HepG2 (cell line): ENCODE measurements around the gene OST4. TPM values are rescaled to one million over a fixed set of nuclear protein-coding genes. Genes with fewer than 3 reads are reported as not detected.
A peak's percentile ranks its signal among the peaks of the same experiment; 100 is the strongest.

Experiments used
- ATAC-seq: fragments of 200-7000 bp; cut with Tn5 transposase; 3 replicates; pipeline ENCODE4 v1.9.1; 2020; ENCODE audit warnings: mild to moderate bottlenecking, moderate library complexity
- BruUV-seq: library from RNA; stranded (reverse); fragments of 400-500 nt; replicated peaks from 2 replicates; lab custom pipeline; 2021; lab: Mats Ljungman, UMichigan
- CTCF ChIA-PET: fragments of 300-600 bp; formaldehyde crosslinking; extraction: SDS; loops from one replicate; lab custom pipeline; 2021; ENCODE audit warnings: low total read pairs, inconsistent platforms, low intra/inter-chr PET ratio; lab: Yijun Ruan, JAX
- POLR2A ChIA-PET: fragments of 350-600 bp; sonication (Branson Sonifier 250); formaldehyde crosslinking; loops from one replicate; lab custom pipeline; 2020; ENCODE audit warnings: antibody characterized with exemption, inconsistent platforms; lab: Yijun Ruan, JAX
- DNase-seq: peaks from one replicate; pipeline ENCODE4 v3.0.0-alpha.2; 2015; ENCODE audit warnings: low spot score
- FAIRE-seq: peaks from 3 replicates; lab custom pipeline; 2011; peaks lifted over from hg19 to GRCh38; lab: Jason Lieb, UNC
- H2AFZ ChIP-seq: one replicate; pipeline ENCODE4 v1.6.1; 2011; ENCODE audit warnings: low read length, inconsistent platforms
- H3K27ac ChIP-seq: fragments of 300-600 bp; 3 replicates; pipeline ENCODE4 v1.8.0; 2011; ENCODE audit warnings: mixed run types, mild to moderate bottlenecking, mixed read lengths, low read length, inconsistent platforms; ENCODE audit not compliant: insufficient read depth; ENCODE audit errors: extremely low read length
- H3K27me3 ChIP-seq, 2 experiments: fragments of 200-600 bp in 1 of 2; 2 replicates in 1 of 2; 3 replicates in 1 of 2; pipeline versions ENCODE4 v1.6.0 to v1.8.0; 2011; ENCODE audit warnings: low read length in 2 of 2, mild to moderate bottlenecking in 2 of 2, moderate library complexity in 2 of 2, inconsistent platforms in 1 of 2; ENCODE audit not compliant: insufficient read depth in 2 of 2, control insufficient read depth in 1 of 2
- H3K36me3 ChIP-seq, 2 experiments: fragments of 200-600 bp in 1 of 2; replicated peaks in 1 of 2; 2 replicates in 1 of 2; 3 replicates in 1 of 2; pipeline versions ENCODE4 v1.5.1 to v1.8.0; 2011; ENCODE audit warnings: low read length in 2 of 2, inconsistent platforms in 1 of 2; ENCODE audit not compliant: insufficient read depth in 2 of 2, control insufficient read depth in 1 of 2
- H3K4me1 ChIP-seq: 2 replicates; pipeline ENCODE4 v1.5.1; 2012; ENCODE audit warnings: low read length, inconsistent platforms; ENCODE audit not compliant: insufficient read depth
- H3K4me2 ChIP-seq: 2 replicates; pipeline ENCODE4 v1.6.0; 2011; ENCODE audit warnings: low read depth, low read length, inconsistent platforms
- H3K4me3 ChIP-seq, 3 experiments: fragments of 200-600 bp in 1 of 3; sonication (generic), shearing (Covaris generic) in 1 of 3; replicated peaks in 1 of 3; 2 replicates each; pipeline ENCODE4 v1.5.1; 2011 to 2016; ENCODE audit warnings: low read length in 3 of 3, inconsistent platforms in 2 of 3, low read depth in 2 of 3, mild to moderate bottlenecking in 2 of 3, control low read depth in 1 of 3, mixed read lengths in 1 of 3; ENCODE audit not compliant: insufficient read depth in 1 of 3
- H3K79me2 ChIP-seq: one replicate; pipeline ENCODE4 v1.6.1; 2011; ENCODE audit warnings: low read length, inconsistent platforms; ENCODE audit not compliant: insufficient read depth
- H3K9ac ChIP-seq: 2 replicates; pipeline ENCODE4 v1.6.0; 2011; ENCODE audit warnings: mild to moderate bottlenecking, low read depth, low read length, inconsistent platforms; ENCODE audit not compliant: insufficient read depth
- H3K9me3 ChIP-seq: 2 replicates; pipeline ENCODE4 v1.5.1; 2012; ENCODE audit warnings: mild to moderate bottlenecking, low read length
- H4K20me1 ChIP-seq: 2 replicates; pipeline ENCODE4 v1.6.0; 2011; ENCODE audit warnings: inconsistent platforms, mild to moderate bottlenecking, low read length, moderate library complexity; ENCODE audit not compliant: insufficient read depth
- AGO2 ChIP-seq: fragments of 200-400 bp; formaldehyde crosslinking; optimal IDR thresholded peaks from 2 replicates; pipeline ENCODE3; 2017; ENCODE audit warnings: mild to moderate bottlenecking, low read depth, low read length, moderate library complexity
- AHR ChIP-seq: IDR thresholded peaks from 2 replicates; pipeline ENCODE4 v1.6.1; 2018; ENCODE audit warnings: missing genetic modification reagents, missing compliant biosample characterization
- KLF11 ChIP-seq: IDR thresholded peaks from 2 replicates; pipeline ENCODE4 v1.6.1; 2016; ENCODE audit warnings: missing compliant biosample characterization
- POLR2A ChIP-seq, 2 experiments: IDR thresholded peaks; 2 replicates each; pipeline ENCODE4 v1.6.1; 2011; ENCODE audit warnings: low read depth in 2 of 2, low read length in 2 of 2, mild to moderate bottlenecking in 1 of 2, moderate library complexity in 1 of 2; ENCODE audit not compliant: insufficient read depth in 1 of 2
- POLR2AphosphoS5 ChIP-seq: IDR thresholded peaks from 2 replicates; pipeline ENCODE4 v1.6.1; 2012; ENCODE audit warnings: low read depth, low read length
- ZBTB38 ChIP-seq: sonication (generic); formaldehyde crosslinking; IDR thresholded peaks from 2 replicates; pipeline ENCODE4 v1.5.1; 2020; ENCODE audit warnings: mild to moderate bottlenecking, missing genetic modification reagents
- WGBS: methylation state at CpG from one replicate; pipeline ENCODE4 v1.1.6; 2017; ENCODE audit warnings: low lambda C conversion rate; 5-methylcytosine and 5-hydroxymethylcytosine counted together
- in situ Hi-C: cut with HindIII; loops from 2 replicates; pipeline ENCODE4 v1.10.0; 2017; ENCODE audit warnings: low pct_unique_long_range_greater_than_20kb; ENCODE audit not compliant: extremely low pct_ligation_motif_present
- intact Hi-C: fragments of 100-400 bp; cut with micrococcal nuclease; formaldehyde crosslinking; loops from one replicate; pipeline ENCODE4 v1.10.0; 2022; ENCODE audit not compliant: unreplicated experiment
- polyA plus RNA-seq, 8 experiments: library from polyadenylated mRNA; depleted of rRNA in 3 of 8; stranded (reverse) in 7 of 8; unstranded in 1 of 8; fragments of >200 nt; fragmentation: Illumina TruSeq in 4 of 8; extraction: Trizol in 4 of 8; gene quantifications; 2 replicates each; pipeline versions ENCODE4 v1.2.1 to v1.2.3, GENCODE V29; 2011 to 2016; ENCODE audit warnings: low read depth in 4 of 8, missing spikeins in 1 of 8, mixed read lengths in 1 of 8; ENCODE audit not compliant: insufficient read depth in 1 of 8
- total RNA-seq, 5 experiments: library from RNA; depleted of rRNA; stranded (reverse); fragments of >200 nt; fragmentation: Illumina TruSeq; extraction: Trizol; gene quantifications; 2 replicates each; pipeline ENCODE4 v1.2.3, GENCODE V29; 2016; ENCODE audit warnings: low read depth in 1 of 5
- TF ChIP-seq, protein P1 (sequence below): sonication (generic); formaldehyde crosslinking; IDR thresholded peaks from 2 replicates; pipeline ENCODE4 v1.5.1; 2020; ENCODE audit warnings: mild to moderate bottlenecking, missing genetic modification reagents, moderate library complexity
- TF ChIP-seq, protein P2 (sequence below): sonication (generic); formaldehyde crosslinking; IDR thresholded peaks from 2 replicates; pipeline ENCODE4 v1.4.0; 2020; ENCODE audit warnings: missing genetic modification reagents
- TF ChIP-seq, protein P3 (sequence below): IDR thresholded peaks from 2 replicates; pipeline ENCODE4 v1.6.1; 2016
- TF ChIP-seq, protein P4 (sequence below): sonication (generic); formaldehyde crosslinking; IDR thresholded peaks from 2 replicates; pipeline ENCODE4 v1.4.0; 2020; ENCODE audit warnings: missing genetic modification reagents

The OST4 gene
- total and polyA plus RNA-seq, 2 of the 13 experiments (the other 11 are each of a cell fraction or from before 2014, with no cell fraction given): 498 to 584 TPM

DNA sequence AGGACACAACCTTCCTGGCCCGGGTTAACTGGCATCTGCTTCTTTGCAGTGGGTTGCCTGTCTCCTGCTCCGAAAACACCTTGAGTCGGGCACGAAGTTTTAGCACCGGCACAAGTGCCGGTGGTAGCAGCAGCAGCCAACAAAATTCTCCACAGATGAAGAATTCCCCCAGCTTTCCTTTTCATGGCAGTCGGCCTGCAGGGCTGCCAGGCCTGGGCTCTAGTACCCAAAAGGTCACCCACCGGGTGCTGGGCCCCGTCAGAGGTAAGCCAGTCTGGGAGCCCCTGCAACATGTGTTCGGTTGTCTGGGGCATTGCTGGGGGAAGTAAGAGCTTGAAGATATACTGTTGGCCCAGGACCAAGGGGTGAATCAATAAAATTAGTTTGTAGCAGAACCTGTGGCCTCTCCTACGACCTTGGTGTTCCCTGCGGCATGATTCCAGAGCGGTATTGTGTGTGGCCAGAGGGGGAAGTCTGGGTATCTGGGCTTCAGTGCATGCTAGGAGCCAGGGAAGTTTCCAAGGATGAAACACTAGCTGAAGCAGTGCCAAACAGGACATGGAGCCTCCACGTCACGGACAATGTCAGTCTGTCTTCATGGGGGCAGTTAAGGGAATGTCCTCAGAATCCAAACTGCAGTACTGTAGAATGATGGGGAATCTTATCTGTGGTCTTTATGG is 12.2 kb downstream of the OST4 start:
- POLR2A ChIA-PET: interaction anchor here (1.1 to 11.6 kb wide), 9 partner anchors 8 to 35 kb away, joined by 3 to 100 read pairs (median 7); partner anchors contain the start of genes AGBL5, EMILIN1 and OST4
- 89% methylated on average over 15 of the region's 15 CpGs for whole genome bisulfite sequencing
- peak; percentile 41 for ATAC-seq
- TF ChIP-seq, protein P1, sequence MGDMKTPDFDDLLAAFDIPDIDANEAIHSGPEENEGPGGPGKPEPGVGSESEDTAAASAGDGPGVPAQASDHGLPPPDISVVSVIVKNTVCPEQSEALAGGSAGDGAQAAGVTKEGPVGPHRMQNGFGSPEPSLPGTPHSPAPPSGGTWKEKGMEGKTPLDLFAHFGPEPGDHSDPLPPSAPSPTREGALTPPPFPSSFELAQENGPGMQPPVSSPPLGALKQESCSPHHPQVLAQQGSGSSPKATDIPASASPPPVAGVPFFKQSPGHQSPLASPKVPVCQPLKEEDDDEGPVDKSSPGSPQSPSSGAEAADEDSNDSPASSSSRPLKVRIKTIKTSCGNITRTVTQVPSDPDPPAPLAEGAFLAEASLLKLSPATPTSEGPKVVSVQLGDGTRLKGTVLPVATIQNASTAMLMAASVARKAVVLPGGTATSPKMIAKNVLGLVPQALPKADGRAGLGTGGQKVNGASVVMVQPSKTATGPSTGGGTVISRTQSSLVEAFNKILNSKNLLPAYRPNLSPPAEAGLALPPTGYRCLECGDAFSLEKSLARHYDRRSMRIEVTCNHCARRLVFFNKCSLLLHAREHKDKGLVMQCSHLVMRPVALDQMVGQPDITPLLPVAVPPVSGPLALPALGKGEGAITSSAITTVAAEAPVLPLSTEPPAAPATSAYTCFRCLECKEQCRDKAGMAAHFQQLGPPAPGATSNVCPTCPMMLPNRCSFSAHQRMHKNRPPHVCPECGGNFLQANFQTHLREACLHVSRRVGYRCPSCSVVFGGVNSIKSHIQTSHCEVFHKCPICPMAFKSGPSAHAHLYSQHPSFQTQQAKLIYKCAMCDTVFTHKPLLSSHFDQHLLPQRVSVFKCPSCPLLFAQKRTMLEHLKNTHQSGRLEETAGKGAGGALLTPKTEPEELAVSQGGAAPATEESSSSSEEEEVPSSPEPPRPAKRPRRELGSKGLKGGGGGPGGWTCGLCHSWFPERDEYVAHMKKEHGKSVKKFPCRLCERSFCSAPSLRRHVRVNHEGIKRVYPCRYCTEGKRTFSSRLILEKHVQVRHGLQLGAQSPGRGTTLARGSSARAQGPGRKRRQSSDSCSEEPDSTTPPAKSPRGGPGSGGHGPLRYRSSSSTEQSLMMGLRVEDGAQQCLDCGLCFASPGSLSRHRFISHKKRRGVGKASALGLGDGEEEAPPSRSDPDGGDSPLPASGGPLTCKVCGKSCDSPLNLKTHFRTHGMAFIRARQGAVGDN (CRISPR knock-in tag): 0 out of 2 replicates have a peak, but pooled peaks have one; percentile 21
- peak; percentile 18; the same call in 1 of the 2 replicates for TF ChIP-seq POLR2AphosphoS5
- TF ChIP-seq AHR: no peak
- TF ChIP-seq, protein P2, sequence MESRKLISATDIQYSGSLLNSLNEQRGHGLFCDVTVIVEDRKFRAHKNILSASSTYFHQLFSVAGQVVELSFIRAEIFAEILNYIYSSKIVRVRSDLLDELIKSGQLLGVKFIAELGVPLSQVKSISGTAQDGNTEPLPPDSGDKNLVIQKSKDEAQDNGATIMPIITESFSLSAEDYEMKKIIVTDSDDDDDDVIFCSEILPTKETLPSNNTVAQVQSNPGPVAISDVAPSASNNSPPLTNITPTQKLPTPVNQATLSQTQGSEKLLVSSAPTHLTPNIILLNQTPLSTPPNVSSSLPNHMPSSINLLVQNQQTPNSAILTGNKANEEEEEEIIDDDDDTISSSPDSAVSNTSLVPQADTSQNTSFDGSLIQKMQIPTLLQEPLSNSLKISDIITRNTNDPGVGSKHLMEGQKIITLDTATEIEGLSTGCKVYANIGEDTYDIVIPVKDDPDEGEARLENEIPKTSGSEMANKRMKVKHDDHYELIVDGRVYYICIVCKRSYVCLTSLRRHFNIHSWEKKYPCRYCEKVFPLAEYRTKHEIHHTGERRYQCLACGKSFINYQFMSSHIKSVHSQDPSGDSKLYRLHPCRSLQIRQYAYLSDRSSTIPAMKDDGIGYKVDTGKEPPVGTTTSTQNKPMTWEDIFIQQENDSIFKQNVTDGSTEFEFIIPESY: peak; percentile 66; the same call in 1 of the 2 replicates
- TF ChIP-seq, protein P3, sequence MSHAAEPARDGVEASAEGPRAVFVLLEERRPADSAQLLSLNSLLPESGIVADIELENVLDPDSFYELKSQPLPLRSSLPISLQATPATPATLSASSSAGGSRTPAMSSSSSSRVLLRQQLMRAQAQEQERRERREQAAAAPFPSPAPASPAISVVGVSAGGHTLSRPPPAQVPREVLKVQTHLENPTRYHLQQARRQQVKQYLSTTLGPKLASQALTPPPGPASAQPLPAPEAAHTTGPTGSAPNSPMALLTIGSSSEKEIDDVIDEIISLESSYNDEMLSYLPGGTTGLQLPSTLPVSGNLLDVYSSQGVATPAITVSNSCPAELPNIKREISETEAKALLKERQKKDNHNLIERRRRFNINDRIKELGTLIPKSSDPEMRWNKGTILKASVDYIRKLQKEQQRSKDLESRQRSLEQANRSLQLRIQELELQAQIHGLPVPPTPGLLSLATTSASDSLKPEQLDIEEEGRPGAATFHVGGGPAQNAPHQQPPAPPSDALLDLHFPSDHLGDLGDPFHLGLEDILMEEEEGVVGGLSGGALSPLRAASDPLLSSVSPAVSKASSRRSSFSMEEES (CRISPR knock-in tag): no peak
- TF ChIP-seq POLR2A (IDR thresholded peaks at IDR 0.05; ENCODE audit: insufficient read depth in 1 of 2, low read depth in 2 of 2, low read length in 2 of 2): peak in 1 of 2 experiments; percentile 18; a peak in 2 of 4 replicates
- no peak for TF ChIP-seq KLF11
- 0 out of 2 replicates have a peak, but pooled peaks have one; percentile 45 for TF ChIP-seq ZBTB38 (CRISPR knock-in tag)
- TF ChIP-seq AGO2: peak; percentile 67
- TF ChIP-seq, protein P4, sequence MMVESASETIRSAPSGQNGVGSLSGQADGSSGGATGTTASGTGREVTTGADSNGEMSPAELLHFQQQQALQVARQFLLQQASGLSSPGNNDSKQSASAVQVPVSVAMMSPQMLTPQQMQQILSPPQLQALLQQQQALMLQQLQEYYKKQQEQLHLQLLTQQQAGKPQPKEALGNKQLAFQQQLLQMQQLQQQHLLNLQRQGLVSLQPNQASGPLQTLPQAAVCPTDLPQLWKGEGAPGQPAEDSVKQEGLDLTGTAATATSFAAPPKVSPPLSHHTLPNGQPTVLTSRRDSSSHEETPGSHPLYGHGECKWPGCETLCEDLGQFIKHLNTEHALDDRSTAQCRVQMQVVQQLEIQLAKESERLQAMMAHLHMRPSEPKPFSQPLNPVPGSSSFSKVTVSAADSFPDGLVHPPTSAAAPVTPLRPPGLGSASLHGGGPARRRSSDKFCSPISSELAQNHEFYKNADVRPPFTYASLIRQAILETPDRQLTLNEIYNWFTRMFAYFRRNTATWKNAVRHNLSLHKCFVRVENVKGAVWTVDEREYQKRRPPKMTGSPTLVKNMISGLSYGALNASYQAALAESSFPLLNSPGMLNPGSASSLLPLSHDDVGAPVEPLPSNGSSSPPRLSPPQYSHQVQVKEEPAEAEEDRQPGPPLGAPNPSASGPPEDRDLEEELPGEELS (CRISPR knock-in tag): no peak
- TF ChIP-seq, all 625 proteins: peak for 6
- H4K20me1 ChIP-seq: peaks cover 2% of the 10 kb centered on the region; the same call in 1 of the 2 replicates
- no peak overlapping the region for H2AFZ ChIP-seq
- CTCF ChIA-PET: no interaction called here
- FAIRE-seq (no peak), DNase-seq (no peak)
- H3K4me3 ChIP-seq: no peak overlapping the region
- H3K4me2 ChIP-seq: no peak overlapping the region
- no peaks in the 10 kb centered on the region for H3K4me1 ChIP-seq
- H3K9me3 ChIP-seq: no peaks in the 10 kb centered on the region
- H3K79me2 ChIP-seq: no peaks in the 10 kb centered on the region
- H3K9ac ChIP-seq: no peak overlapping the region
- in situ Hi-C loops (no loop called here), intact Hi-C loops (no loop called here)
- peaks cover 15 to 49% of the 10 kb centered on the region in 2 experiments for H3K36me3 ChIP-seq
- BruUV-seq: no TSS peak
- no peaks in the 10 kb centered on the region for H3K27me3 ChIP-seq
- H3K27ac ChIP-seq: no peak overlapping the region
